HepG2 (cell line): ENCODE data around the gene VAV2. TPM values are rescaled to one million over a fixed set of nuclear protein-coding genes. Genes with fewer than 3 reads are reported as not detected.

ENCODE experiments used
- ATAC-seq: fragments of 200-7000 bp; cut with Tn5 transposase; 3 replicates; pipeline ENCODE4 v1.9.1; 2020; ENCODE audit warnings: mild to moderate bottlenecking, moderate library complexity
- BruUV-seq: library from RNA; stranded (reverse); fragments of 400-500 nt; replicated peaks from 2 replicates; lab custom pipeline; 2021; lab: Mats Ljungman, UMichigan
- CTCF ChIA-PET: fragments of 300-600 bp; formaldehyde crosslinking; extraction: SDS; loops from one replicate; lab custom pipeline; 2021; ENCODE audit warnings: low total read pairs, inconsistent platforms, low intra/inter-chr PET ratio; lab: Yijun Ruan, JAX
- POLR2A ChIA-PET: fragments of 350-600 bp; sonication (Branson Sonifier 250); formaldehyde crosslinking; loops from one replicate; lab custom pipeline; 2020; ENCODE audit warnings: antibody characterized with exemption, inconsistent platforms; lab: Yijun Ruan, JAX
- DNase-seq: peaks from one replicate; pipeline ENCODE4 v3.0.0-alpha.2; 2015; ENCODE audit warnings: low spot score
- FAIRE-seq: peaks from 3 replicates; lab custom pipeline; 2011; peaks lifted over from hg19 to GRCh38; lab: Jason Lieb, UNC
- H2AFZ ChIP-seq: one replicate; pipeline ENCODE4 v1.6.1; 2011; ENCODE audit warnings: low read length, inconsistent platforms
- H3K27ac ChIP-seq: fragments of 300-600 bp; 3 replicates; pipeline ENCODE4 v1.8.0; 2011; ENCODE audit warnings: mixed run types, mild to moderate bottlenecking, mixed read lengths, low read length, inconsistent platforms; ENCODE audit not compliant: insufficient read depth; ENCODE audit errors: extremely low read length
- H3K27me3 ChIP-seq, 2 experiments: fragments of 200-600 bp in 1 of 2; 2 replicates in 1 of 2; 3 replicates in 1 of 2; pipeline versions ENCODE4 v1.6.0 to v1.8.0; 2011; ENCODE audit warnings: low read length in 2 of 2, mild to moderate bottlenecking in 2 of 2, moderate library complexity in 2 of 2, inconsistent platforms in 1 of 2; ENCODE audit not compliant: insufficient read depth in 2 of 2, control insufficient read depth in 1 of 2
- H3K36me3 ChIP-seq, 2 experiments: fragments of 200-600 bp in 1 of 2; replicated peaks in 1 of 2; 2 replicates in 1 of 2; 3 replicates in 1 of 2; pipeline versions ENCODE4 v1.5.1 to v1.8.0; 2011; ENCODE audit warnings: low read length in 2 of 2, inconsistent platforms in 1 of 2; ENCODE audit not compliant: insufficient read depth in 2 of 2, control insufficient read depth in 1 of 2
- H3K4me1 ChIP-seq: 2 replicates; pipeline ENCODE4 v1.5.1; 2012; ENCODE audit warnings: low read length, inconsistent platforms; ENCODE audit not compliant: insufficient read depth
- H3K4me2 ChIP-seq: 2 replicates; pipeline ENCODE4 v1.6.0; 2011; ENCODE audit warnings: low read depth, low read length, inconsistent platforms
- H3K4me3 ChIP-seq, 3 experiments: fragments of 200-600 bp in 1 of 3; sonication (generic), shearing (Covaris generic) in 1 of 3; replicated peaks in 1 of 3; 2 replicates each; pipeline ENCODE4 v1.5.1; 2011 to 2016; ENCODE audit warnings: low read length in 3 of 3, inconsistent platforms in 2 of 3, low read depth in 2 of 3, mild to moderate bottlenecking in 2 of 3, control low read depth in 1 of 3, mixed read lengths in 1 of 3; ENCODE audit not compliant: insufficient read depth in 1 of 3
- H3K79me2 ChIP-seq: one replicate; pipeline ENCODE4 v1.6.1; 2011; ENCODE audit warnings: low read length, inconsistent platforms; ENCODE audit not compliant: insufficient read depth
- H3K9ac ChIP-seq: 2 replicates; pipeline ENCODE4 v1.6.0; 2011; ENCODE audit warnings: mild to moderate bottlenecking, low read depth, low read length, inconsistent platforms; ENCODE audit not compliant: insufficient read depth
- H3K9me3 ChIP-seq: 2 replicates; pipeline ENCODE4 v1.5.1; 2012; ENCODE audit warnings: mild to moderate bottlenecking, low read length
- H4K20me1 ChIP-seq: 2 replicates; pipeline ENCODE4 v1.6.0; 2011; ENCODE audit warnings: inconsistent platforms, mild to moderate bottlenecking, low read length, moderate library complexity; ENCODE audit not compliant: insufficient read depth
- CENPX ChIP-seq: sonication (generic); formaldehyde crosslinking; IDR thresholded peaks from 2 replicates; pipeline ENCODE4 v1.9.0; 2021; ENCODE audit warnings: mild to moderate bottlenecking, missing genetic modification reagents, moderate library complexity
- NAIF1 ChIP-seq: sonication (generic); formaldehyde crosslinking; IDR thresholded peaks from 2 replicates; pipeline ENCODE4 v1.5.0; 2020; ENCODE audit warnings: mild to moderate bottlenecking, missing genetic modification reagents, borderline replicate concordance
- NFYB ChIP-seq: sonication (generic); formaldehyde crosslinking; IDR thresholded peaks from 2 replicates; pipeline ENCODE4 v1.4.0; 2020; ENCODE audit warnings: missing genetic modification reagents
- RBAK ChIP-seq: sonication (generic); formaldehyde crosslinking; IDR thresholded peaks from 2 replicates; pipeline ENCODE4 v1.5.1; 2020; ENCODE audit warnings: mild to moderate bottlenecking, missing genetic modification reagents
- SOX13 ChIP-seq, 3 experiments: fragments of 450-650 bp in 1 of 3; sonication (generic) in 1 of 3; formaldehyde crosslinking in 1 of 3; IDR thresholded peaks in 2 of 3; conservative IDR thresholded peaks in 1 of 3; 2 replicates each; pipeline versions ENCODE4 v1.5.0 to v1.6.1; 2016 to 2020; ENCODE audit warnings: antibody characterized with exemption in 1 of 3, mild to moderate bottlenecking in 1 of 3, missing compliant biosample characterization in 1 of 3, missing genetic modification reagents in 1 of 3, moderate library complexity in 1 of 3
- TOE1 ChIP-seq: sonication (generic); formaldehyde crosslinking; IDR thresholded peaks from 2 replicates; pipeline ENCODE4 v1.4.0; 2020; ENCODE audit warnings: mild to moderate bottlenecking, missing genetic modification reagents
- ZBTB3 ChIP-seq: sonication (generic); formaldehyde crosslinking; IDR thresholded peaks from 2 replicates; pipeline ENCODE4 v1.4.0; 2020; ENCODE audit warnings: low read depth, mild to moderate bottlenecking, moderate library complexity, missing genetic modification reagents, borderline replicate concordance
- ZNF230 ChIP-seq: sonication (generic); formaldehyde crosslinking; IDR thresholded peaks from 2 replicates; pipeline ENCODE4 v1.4.0; 2020; ENCODE audit warnings: mild to moderate bottlenecking, missing genetic modification reagents
- ZNF598 ChIP-seq: sonication (generic); formaldehyde crosslinking; IDR thresholded peaks from 2 replicates; pipeline ENCODE4 v1.5.1; 2020; ENCODE audit warnings: mild to moderate bottlenecking, missing genetic modification reagents, borderline replicate concordance
- WGBS: methylation state at CpG from one replicate; pipeline ENCODE4 v1.1.6; 2017; ENCODE audit warnings: low lambda C conversion rate; 5-methylcytosine and 5-hydroxymethylcytosine counted together
- in situ Hi-C: cut with HindIII; loops from 2 replicates; pipeline ENCODE4 v1.10.0; 2017; ENCODE audit warnings: low pct_unique_long_range_greater_than_20kb; ENCODE audit not compliant: extremely low pct_ligation_motif_present
- intact Hi-C: fragments of 100-400 bp; cut with micrococcal nuclease; formaldehyde crosslinking; loops from one replicate; pipeline ENCODE4 v1.10.0; 2022; ENCODE audit not compliant: unreplicated experiment
- polyA plus RNA-seq, 8 experiments: library from polyadenylated mRNA; depleted of rRNA in 3 of 8; stranded (reverse) in 7 of 8; unstranded in 1 of 8; fragments of >200 nt; fragmentation: Illumina TruSeq in 4 of 8; extraction: Trizol in 4 of 8; gene quantifications; 2 replicates each; pipeline versions ENCODE4 v1.2.1 to v1.2.3, GENCODE V29; 2011 to 2016; ENCODE audit warnings: low read depth in 4 of 8, missing spikeins in 1 of 8, mixed read lengths in 1 of 8; ENCODE audit not compliant: insufficient read depth in 1 of 8
- total RNA-seq, 5 experiments: library from RNA; depleted of rRNA; stranded (reverse); fragments of >200 nt; fragmentation: Illumina TruSeq; extraction: Trizol; gene quantifications; 2 replicates each; pipeline ENCODE4 v1.2.3, GENCODE V29; 2016; ENCODE audit warnings: low read depth in 1 of 5
- TF ChIP-seq, protein P1 (sequence below): sonication (generic); formaldehyde crosslinking; IDR thresholded peaks from 2 replicates; pipeline ENCODE4 v1.5.0; 2020; ENCODE audit warnings: mild to moderate bottlenecking, missing genetic modification reagents
- TF ChIP-seq, protein P2 (sequence below): sonication (generic); formaldehyde crosslinking; IDR thresholded peaks from 2 replicates; pipeline ENCODE4 v1.4.0; 2020; ENCODE audit warnings: missing genetic modification reagents, mild to moderate bottlenecking, borderline replicate concordance
- TF ChIP-seq, protein P3 (sequence below): sonication (generic); formaldehyde crosslinking; IDR thresholded peaks from 2 replicates; pipeline ENCODE4 v1.4.0; 2020; ENCODE audit warnings: missing genetic modification reagents, borderline replicate concordance

Gene VAV2
- total and polyA plus RNA-seq, 2 of the 13 experiments (the other 11 are each of a cell fraction or from before 2014, with no cell fraction given): 22.5 to 22.9 TPM

DNA sequence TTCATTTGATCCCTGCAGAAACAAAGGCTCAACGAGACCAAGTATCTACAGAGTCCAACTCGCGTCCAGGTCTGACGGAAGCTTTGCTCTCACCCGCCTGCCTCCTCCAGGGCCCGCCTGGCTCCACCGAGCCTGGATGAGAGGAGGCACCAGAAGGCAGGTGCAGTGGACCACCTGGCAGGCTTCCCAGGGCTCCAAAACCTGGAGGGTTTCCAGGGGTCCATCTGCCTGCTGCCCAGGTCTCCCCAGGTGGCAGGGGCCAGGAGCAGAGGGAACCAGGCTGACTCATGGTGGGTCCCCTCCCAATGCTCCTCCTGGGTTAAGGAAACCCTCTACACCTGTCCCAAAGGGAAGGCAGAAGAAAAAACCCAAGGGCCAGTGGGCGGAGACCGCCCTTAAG lies 59.5 kb downstream of the VAV2 start:
- Histone ChIP-seq H4K20me1 (peaks cover 6% of the 10 kb centered on the region; the same call in 1 of the 2 replicates), H3K36me3 (peaks cover 12 to 30% of the 10 kb centered on the region in 2 experiments; a peak in 4 of 5 replicates), H2AFZ (no peak overlapping the region), H3K9me3 (no peaks in the 10 kb centered on the region), H3K4me1 (peaks cover 28% of the 10 kb centered on the region)
- intact Hi-C loops: no loop called here
- BruUV-seq: no TSS peak
- no peak for ATAC-seq
- TF ChIP-seq TOE1 (CRISPR knock-in tag): no peak
- TF ChIP-seq, protein P1, sequence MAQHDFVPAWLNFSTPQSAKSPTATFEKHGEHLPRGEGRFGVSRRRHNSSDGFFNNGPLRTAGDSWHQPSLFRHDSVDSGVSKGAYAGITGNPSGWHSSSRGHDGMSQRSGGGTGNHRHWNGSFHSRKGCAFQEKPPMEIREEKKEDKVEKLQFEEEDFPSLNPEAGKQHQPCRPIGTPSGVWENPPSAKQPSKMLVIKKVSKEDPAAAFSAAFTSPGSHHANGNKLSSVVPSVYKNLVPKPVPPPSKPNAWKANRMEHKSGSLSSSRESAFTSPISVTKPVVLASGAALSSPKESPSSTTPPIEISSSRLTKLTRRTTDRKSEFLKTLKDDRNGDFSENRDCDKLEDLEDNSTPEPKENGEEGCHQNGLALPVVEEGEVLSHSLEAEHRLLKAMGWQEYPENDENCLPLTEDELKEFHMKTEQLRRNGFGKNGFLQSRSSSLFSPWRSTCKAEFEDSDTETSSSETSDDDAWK (CRISPR knock-in tag): no peak
- TF ChIP-seq RBAK: no peak
- TF ChIP-seq ZBTB3 (CRISPR knock-in tag): no peak
- no peak for TF ChIP-seq ZNF598
- TF ChIP-seq ZNF230: no peak
- TF ChIP-seq SOX13 (IDR thresholded peaks at IDR 0.05): no peak
- no peak for TF ChIP-seq SOX13 (CRISPR knock-in tag; conservative IDR thresholded peaks at IDR 0.05 in 1 of 2, IDR thresholded peaks at IDR 0.05 in 1 of 2)
- TF ChIP-seq CENPX: no peak
- TF ChIP-seq NFYB (CRISPR knock-in tag): no peak
- TF ChIP-seq, protein P2, sequence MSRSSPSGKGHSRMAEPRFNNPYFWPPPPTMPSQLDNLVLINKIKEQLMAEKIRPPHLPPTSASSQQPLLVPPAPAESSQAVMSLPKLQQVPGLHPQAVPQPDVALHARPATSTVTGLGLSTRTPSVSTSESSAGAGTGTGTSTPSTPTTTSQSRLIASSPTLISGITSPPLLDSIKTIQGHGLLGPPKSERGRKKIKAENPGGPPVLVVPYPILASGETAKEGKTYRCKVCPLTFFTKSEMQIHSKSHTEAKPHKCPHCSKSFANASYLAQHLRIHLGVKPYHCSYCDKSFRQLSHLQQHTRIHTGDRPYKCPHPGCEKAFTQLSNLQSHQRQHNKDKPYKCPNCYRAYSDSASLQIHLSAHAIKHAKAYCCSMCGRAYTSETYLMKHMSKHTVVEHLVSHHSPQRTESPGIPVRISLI (CRISPR knock-in tag): no peak
- TF ChIP-seq NAIF1 (CRISPR knock-in tag): no peak
- TF ChIP-seq, protein P3, sequence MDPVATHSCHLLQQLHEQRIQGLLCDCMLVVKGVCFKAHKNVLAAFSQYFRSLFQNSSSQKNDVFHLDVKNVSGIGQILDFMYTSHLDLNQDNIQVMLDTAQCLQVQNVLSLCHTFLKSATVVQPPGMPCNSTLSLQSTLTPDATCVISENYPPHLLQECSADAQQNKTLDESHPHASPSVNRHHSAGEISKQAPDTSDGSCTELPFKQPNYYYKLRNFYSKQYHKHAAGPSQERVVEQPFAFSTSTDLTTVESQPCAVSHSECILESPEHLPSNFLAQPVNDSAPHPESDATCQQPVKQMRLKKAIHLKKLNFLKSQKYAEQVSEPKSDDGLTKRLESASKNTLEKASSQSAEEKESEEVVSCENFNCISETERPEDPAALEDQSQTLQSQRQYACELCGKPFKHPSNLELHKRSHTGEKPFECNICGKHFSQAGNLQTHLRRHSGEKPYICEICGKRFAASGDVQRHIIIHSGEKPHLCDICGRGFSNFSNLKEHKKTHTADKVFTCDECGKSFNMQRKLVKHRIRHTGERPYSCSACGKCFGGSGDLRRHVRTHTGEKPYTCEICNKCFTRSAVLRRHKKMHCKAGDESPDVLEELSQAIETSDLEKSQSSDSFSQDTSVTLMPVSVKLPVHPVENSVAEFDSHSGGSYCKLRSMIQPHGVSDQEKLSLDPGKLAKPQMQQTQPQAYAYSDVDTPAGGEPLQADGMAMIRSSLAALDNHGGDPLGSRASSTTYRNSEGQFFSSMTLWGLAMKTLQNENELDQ (CRISPR knock-in tag): no peak
- TF ChIP-seq, all 625 proteins: peak for 0
- ChIA-PET CTCF (no interaction called here), POLR2A (no interaction called here)
- Histone ChIP-seq H3K27me3 (no peaks in the 10 kb centered on the region), H3K79me2 (peaks cover 30% of the 10 kb centered on the region), H3K9ac (no peak overlapping the region), H3K4me3 (no peak overlapping the region), H3K27ac (no peak overlapping the region), H3K4me2 (no peak overlapping the region)
- no peak for FAIRE-seq
- DNase-seq: no peak
- in situ Hi-C loops: no loop called here
- 92% methylated on average over 4 of the region's 9 CpGs for WGBS
